Activated B cell treated with CpG ODN at 0.5 μM for 24 hours (primary cell): ENCODE data around the gene ARHGEF2. TPM values are rescaled to one million over a fixed set of nuclear protein-coding genes. Genes with fewer than 3 reads are reported as not detected.
A peak's percentile ranks its signal among the peaks of the same experiment; 100 is the strongest.

ENCODE experiments used
- ATAC-seq: fragments of 200-7000 bp; cut with Tn5 transposase; one replicate; pipeline ENCODE4 v1.10.0; 2021; ENCODE audit warnings: low read depth, mild to moderate bottlenecking, moderate library complexity
- CTCF ChIA-PET: fragments of 350-600 bp; sonication (Branson Sonifier 250); formaldehyde crosslinking; loops from one replicate; lab custom pipeline; 2021; ENCODE audit warnings: antibody characterized with exemption; lab: Charles Lee
- POLR2A ChIA-PET: fragments of 350-600 bp; sonication (Branson Sonifier 250); formaldehyde crosslinking; loops from one replicate; lab custom pipeline; 2021; ENCODE audit warnings: antibody characterized with exemption; lab: Charles Lee
- DNase-seq: peaks from one replicate; pipeline ENCODE4 v3.0.0; 2022
- H3K27ac Mint-ChIP-seq: one replicate; pipeline ENCODE4 v1.8.0; 2020; ENCODE audit warnings: mixed read lengths
- H3K27me3 Mint-ChIP-seq: one replicate; pipeline ENCODE4 v1.8.0; 2021; ENCODE audit warnings: mixed read lengths
- H3K36me3 Mint-ChIP-seq: one replicate; pipeline ENCODE4 v1.8.0; 2021; ENCODE audit warnings: low read depth, mixed read lengths
- H3K4me1 Mint-ChIP-seq: one replicate; pipeline ENCODE4 v1.8.0; 2021; ENCODE audit warnings: mixed read lengths
- H3K4me3 Mint-ChIP-seq: one replicate; pipeline ENCODE4 v1.8.0; 2020; ENCODE audit warnings: mild to moderate bottlenecking, mixed read lengths
- H3K9me3 Mint-ChIP-seq: one replicate; pipeline ENCODE4 v1.8.0; 2020; ENCODE audit warnings: mixed read lengths
- CTCF ChIP-seq: fragments of 200-600 bp; IDR thresholded peaks from one replicate; pipeline ENCODE4 v1.8.0; 2022; ENCODE audit warnings: antibody characterized with exemption, mild to moderate bottlenecking
- intact Hi-C: fragments of 100-400 bp; cut with micrococcal nuclease; formaldehyde crosslinking; loops from one replicate; pipeline ENCODE4 v1.15.1; 2024
- total RNA-seq: library from RNA; stranded (reverse); gene quantifications from 2 replicates; pipeline ENCODE4 v1.2.3, GENCODE V29; 2022

The ARHGEF2 gene
- total RNA-seq, 1 donor from 2014 or later: 207 TPM

GRCh38 chr1:155954645-155955044, 23.7 kb downstream of the ARHGEF2 start:
- POLR2A ChIA-PET: interaction anchor here (0.6 to 11.7 kb wide), 4 partner anchors 8 to 265 kb away, joined by 3 to 127 read pairs (median 4); partner anchors contain the start of gene ARHGEF2
- CTCF ChIA-PET: interaction anchor here (1.3 to 3.6 kb wide), 2 partner anchors 16 to 35 kb away, joined by 3 to 18 read pairs; no protein-coding TSS in a partner anchor
- DNase-seq (no peak), ATAC-seq (no peak)
- no peaks in the 10 kb centered on the region for H3K27me3 Mint-ChIP-seq
- intact Hi-C loops: no loop called here
- H3K27ac Mint-ChIP-seq: no peak overlapping the region
- TF ChIP-seq CTCF: no peak
- peaks cover 86% of the 10 kb centered on the region for H3K36me3 Mint-ChIP-seq
- peaks cover 11% of the 10 kb centered on the region for H3K4me1 Mint-ChIP-seq
- no peaks in the 10 kb centered on the region for H3K9me3 Mint-ChIP-seq
- no peak overlapping the region for H3K4me3 Mint-ChIP-seq

DNA sequence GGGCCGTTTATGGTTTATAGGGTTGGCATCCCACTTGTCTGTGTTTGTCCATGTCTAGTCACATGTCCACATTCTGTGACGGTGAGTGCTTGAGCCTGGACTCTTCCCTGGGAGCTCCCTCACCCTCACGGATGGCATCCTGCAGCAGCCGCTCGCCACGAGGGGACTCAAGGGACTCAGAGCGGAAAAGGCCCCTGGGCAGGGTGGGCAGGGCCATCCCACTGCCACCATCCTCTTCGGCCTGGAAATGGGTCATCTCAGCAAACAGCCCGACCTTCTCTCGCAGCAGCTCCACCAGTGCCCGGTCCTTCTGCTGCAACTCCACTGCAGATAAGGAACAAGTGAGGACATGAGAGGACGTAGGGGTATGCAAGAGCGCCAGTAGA, 25.8 kb downstream of the ARHGEF2 start:
- H3K27me3 Mint-ChIP-seq: no peaks in the 10 kb centered on the region
- DNase-seq: no peak
- ATAC-seq: no peak
- peaks cover 86% of the 10 kb centered on the region for H3K36me3 Mint-ChIP-seq
- no peak for TF ChIP-seq CTCF
- CTCF ChIA-PET: no interaction called here
- peaks cover 3% of the 10 kb centered on the region for H3K4me1 Mint-ChIP-seq
- intact Hi-C loops: no loop called here
- POLR2A ChIA-PET: interaction anchor here (11.7 kb wide), 1 partner anchor 25 kb away, joined by 127 read pairs; the partner anchor contains the start of gene ARHGEF2
- peak overlapping the region; percentile 35 for H3K27ac Mint-ChIP-seq
- H3K4me3 Mint-ChIP-seq: no peak overlapping the region
- H3K9me3 Mint-ChIP-seq: no peaks in the 10 kb centered on the region

- no peak for ATAC-seq
- Mint-ChIP-seq H3K27me3 (no peaks in the 10 kb centered on the region), H3K9me3 (no peaks in the 10 kb centered on the region), H3K36me3 (peaks cover 85% of the 10 kb centered on the region), H3K27ac (peak overlapping the region; percentile 73), H3K4me3 (no peak overlapping the region), H3K4me1 (peaks cover 8% of the 10 kb centered on the region)
- TF ChIP-seq CTCF: no peak
- CTCF ChIA-PET: interaction anchor here (0.5 kb wide), 1 partner anchor 13 kb away, joined by 3 read pairs; no protein-coding TSS in a partner anchor
- intact Hi-C loops: no loop called here
- POLR2A ChIA-PET: interaction anchor here (0.8 to 11.7 kb wide), 2 partner anchors 8 to 26 kb away, joined by 3 to 127 read pairs; partner anchors contain the start of gene ARHGEF2
- no peak for DNase-seq
Measured at GRCh38 chr1:155951753-155952504, 26.4 kb downstream of the ARHGEF2 start.

- ATAC-seq (no peak), DNase-seq (no peak)
- peaks cover 19% of the 10 kb centered on the region for H3K4me1 Mint-ChIP-seq
- H3K4me3 Mint-ChIP-seq: no peak overlapping the region
- ChIA-PET POLR2A (interaction anchor here (0.8 kb wide), 1 partner anchor 9 kb away, joined by 3 read pairs; no protein-coding TSS in a partner anchor), CTCF (no interaction called here)
- peaks cover 87% of the 10 kb centered on the region for H3K36me3 Mint-ChIP-seq
- no peaks in the 10 kb centered on the region for H3K9me3 Mint-ChIP-seq
- no peak for TF ChIP-seq CTCF
- H3K27me3 Mint-ChIP-seq: no peaks in the 10 kb centered on the region
- peak overlapping the region; percentile 73 for H3K27ac Mint-ChIP-seq
- intact Hi-C loops: no loop called here
Measured at GRCh38 chr1:155950829-155951228, 27.5 kb downstream of the ARHGEF2 start.

DNA sequence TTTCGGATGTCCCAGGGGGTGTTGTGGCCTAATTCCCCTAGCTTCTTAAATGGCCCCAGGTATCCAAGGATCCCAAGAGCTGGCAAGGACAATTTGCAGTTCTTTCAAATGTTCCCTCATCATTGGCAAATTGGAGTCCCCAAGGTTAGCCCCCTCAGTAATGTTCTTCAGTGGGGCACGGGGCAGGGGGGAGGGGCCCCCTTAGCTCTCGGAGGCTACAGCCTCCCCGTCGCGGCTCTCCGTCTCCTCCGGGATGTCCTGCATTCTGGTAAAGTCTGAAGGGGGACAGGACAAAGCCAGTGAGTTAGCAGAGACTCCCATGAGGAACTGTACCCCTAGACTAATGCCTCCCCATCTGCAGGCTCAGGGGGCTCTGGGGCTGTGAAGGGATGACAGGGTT, 30.6 kb downstream of the ARHGEF2 start:
- H3K27ac Mint-ChIP-seq: peak overlapping the region; percentile 92
- intact Hi-C loops: no loop called here
- ATAC-seq: no peak
- H3K4me1 Mint-ChIP-seq: peaks cover 49% of the 10 kb centered on the region
- peaks cover 63% of the 10 kb centered on the region for H3K36me3 Mint-ChIP-seq
- CTCF ChIA-PET: interaction anchor here (1.3 to 2.1 kb wide), 3 partner anchors 10 to 42 kb away, joined by 3 to 6 read pairs (median 3); no protein-coding TSS in a partner anchor
- H3K27me3 Mint-ChIP-seq: no peaks in the 10 kb centered on the region
- no peaks in the 10 kb centered on the region for H3K9me3 Mint-ChIP-seq
- no peak for DNase-seq
- H3K4me3 Mint-ChIP-seq: no peak overlapping the region
- TF ChIP-seq CTCF: no peak
- POLR2A ChIA-PET: interaction anchor here (0.6 to 1.9 kb wide), 9 partner anchors 9 to 112 kb away, joined by 3 to 12 read pairs (median 4); partner anchors contain the start of genes ARHGEF2 and KHDC4
